K562 (cell line): Measurements from ENCODE around the gene TACR1. TPM values are rescaled to one million over a fixed set of nuclear protein-coding genes. Genes with fewer than 3 reads are reported as not detected.
"Not testable (repeated sequence)": the region's sequence is repeated elsewhere in the genome, so short reads cannot be mapped to it uniquely, and the experiment has no call there.

Source experiments
- ATAC-seq: fragments of 200-7000 bp; cut with Tn5 transposase; 3 replicates; pipeline ENCODE4 v1.9.1; 2020; ENCODE audit warnings: moderate library complexity
- BruUV-seq: library from RNA; stranded (reverse); fragments of 400-500 nt; replicated peaks from 2 replicates; lab custom pipeline; 2021; lab: Mats Ljungman, UMichigan
- CTCF ChIA-PET: fragments of 300-600 bp; formaldehyde crosslinking; extraction: SDS; loops from one replicate; lab custom pipeline; 2021; ENCODE audit warnings: low intra/inter-chr PET ratio; lab: Yijun Ruan, JAX
- POLR2A ChIA-PET: fragments of 300-600, 350-650 bp; sonication (Branson Sonifier 250); formaldehyde crosslinking; extraction: SDS; loops from one replicate; lab custom pipeline; 2021; ENCODE audit warnings: antibody characterized with exemption, inconsistent platforms; lab: Yijun Ruan, JAX
- DNase-seq, 4 experiments: peaks; one replicate each; pipeline versions ENCODE4 v3.0.0 to v3.0.0-alpha.2; 2011 to 2018; ENCODE audit warnings: low spot score in 3 of 4, mixed read lengths in 3 of 4; ENCODE audit errors: extremely low read depth in 1 of 4
- FAIRE-seq: peaks from 2 replicates; lab custom pipeline; 2011; peaks lifted over from hg19 to GRCh38; lab: Jason Lieb, UNC
- H2AFZ ChIP-seq: 2 replicates; pipeline ENCODE4 v1.6.0; 2011; ENCODE audit warnings: low read depth, low read length, control low read depth, inconsistent platforms
- H3K27ac ChIP-seq: fragments of 200-600 bp; 3 replicates; pipeline ENCODE4 v1.8.0; 2011; ENCODE audit warnings: low read depth, mild to moderate bottlenecking, control low read depth, inconsistent platforms, low read length, moderate library complexity, mixed read lengths; ENCODE audit errors: extremely low read depth
- H3K27me3 ChIP-seq, 2 experiments: fragments of 300-600 bp in 1 of 2; 2 replicates in 1 of 2; 3 replicates in 1 of 2; pipeline versions ENCODE4 v1.6.0 to v1.8.0; 2011; ENCODE audit warnings: inconsistent platforms in 2 of 2, low read length in 2 of 2, mild to moderate bottlenecking in 1 of 2, mixed read lengths in 1 of 2, moderate library complexity in 1 of 2; ENCODE audit not compliant: control insufficient read depth in 2 of 2, insufficient read depth in 2 of 2
- H3K36me3 ChIP-seq: fragments of 300-600 bp; 3 replicates; pipeline ENCODE4 v1.8.0; 2011; ENCODE audit warnings: mild to moderate bottlenecking, low read length, inconsistent platforms; ENCODE audit not compliant: control insufficient read depth, insufficient read depth
- H3K4me1 ChIP-seq, 2 experiments: fragments of 200-600 bp in 1 of 2; replicated peaks in 1 of 2; 2 replicates in 1 of 2; 3 replicates in 1 of 2; pipeline versions ENCODE4 v1.5.1 to v1.8.0; 2011; ENCODE audit warnings: inconsistent platforms in 2 of 2, low read length in 2 of 2, mild to moderate bottlenecking in 1 of 2, mixed read lengths in 1 of 2, moderate library complexity in 1 of 2; ENCODE audit not compliant: control insufficient read depth in 2 of 2, insufficient read depth in 2 of 2
- H3K4me2 ChIP-seq: 2 replicates; pipeline ENCODE4 v1.6.1; 2011; ENCODE audit warnings: low read length, control low read depth, inconsistent platforms, mixed read lengths; ENCODE audit not compliant: insufficient read depth
- H3K4me3 ChIP-seq: fragments of 200-600 bp; sonication (generic), shearing (Covaris generic); 2 replicates; pipeline ENCODE4 v1.5.1; 2016; ENCODE audit warnings: control low read depth, inconsistent platforms
- H3K79me2 ChIP-seq: fragments of 200-600 bp; 3 replicates; pipeline ENCODE4 v1.8.0; 2011; ENCODE audit warnings: low read length, inconsistent platforms; ENCODE audit not compliant: control insufficient read depth, insufficient read depth
- H3K9ac ChIP-seq, 2 experiments: 2 replicates each; pipeline versions ENCODE4 v1.6.0 to v1.6.1; 2011; ENCODE audit warnings: low read depth in 2 of 2, low read length in 2 of 2, control low read depth in 1 of 2, inconsistent platforms in 1 of 2, mild to moderate bottlenecking in 1 of 2, mixed read lengths in 1 of 2; ENCODE audit not compliant: insufficient read depth in 1 of 2
- H3K9me1 ChIP-seq: one replicate; pipeline ENCODE4 v1.6.0; 2011; ENCODE audit warnings: inconsistent platforms, mild to moderate bottlenecking, low read length, moderate library complexity; ENCODE audit not compliant: control insufficient read depth, insufficient read depth
- H3K9me3 ChIP-seq: replicated peaks from 2 replicates; pipeline ENCODE4 v1.5.1; 2011; ENCODE audit warnings: low read depth, low read length, inconsistent platforms; ENCODE audit not compliant: control insufficient read depth, insufficient read depth
- H4K20me1 ChIP-seq: replicated peaks from 2 replicates; pipeline ENCODE4 v1.6.1; 2011; ENCODE audit warnings: low read length, inconsistent platforms, mixed read lengths; ENCODE audit not compliant: control insufficient read depth, insufficient read depth
- ASH1L ChIP-seq: fragments of 450-650 bp; IDR thresholded peaks from 2 replicates; pipeline ENCODE4 v1.6.1; 2018; ENCODE audit warnings: borderline replicate concordance, mild to moderate bottlenecking, low read depth; ENCODE audit not compliant: partially characterized antibody
- ATF7 ChIP-seq: fragments of 450-650 bp; IDR thresholded peaks from 2 replicates; pipeline ENCODE4 v1.7.1; 2014; ENCODE audit warnings: mild to moderate bottlenecking, moderate library complexity
- KDM4B ChIP-seq, 2 experiments: fragments of 450-650 bp in 1 of 2; sonication (generic) in 1 of 2; IDR thresholded peaks; 2 replicates each; pipeline ENCODE4 v1.6.1; 2016 to 2017; ENCODE audit warnings: borderline replicate concordance in 2 of 2, antibody characterized with exemption in 1 of 2, low read depth in 1 of 2, mild to moderate bottlenecking in 1 of 2
- PHTF2 ChIP-seq: fragments of 250-450 bp; sonication (Bioruptor Pico); IDR thresholded peaks from 2 replicates; pipeline ENCODE4 v1.5.0; 2021; ENCODE audit warnings: mild to moderate bottlenecking
- POLR2H ChIP-seq: IDR thresholded peaks from 2 replicates; pipeline ENCODE4 v1.6.1; 2016; ENCODE audit warnings: missing genetic modification characterization, low read depth, mild to moderate bottlenecking, control low read depth, missing compliant biosample characterization, moderate library complexity
- RB1 ChIP-seq: fragments of 450-650 bp; IDR thresholded peaks from 2 replicates; pipeline ENCODE4 v1.6.1; 2017; ENCODE audit warnings: low read depth, mild to moderate bottlenecking
- RBM25 ChIP-seq: fragments of 200-400 bp; formaldehyde crosslinking; IDR thresholded peaks from 2 replicates; pipeline ENCODE4 v1.6.1; 2018; ENCODE audit warnings: low read length, low read depth, moderate library complexity; ENCODE audit not compliant: severe bottlenecking
- SRSF9 ChIP-seq: fragments of 200-400 bp; formaldehyde crosslinking; IDR thresholded peaks from 2 replicates; pipeline ENCODE4 v1.6.1; 2017; ENCODE audit warnings: low read depth, low read length, borderline replicate concordance
- TCF3 ChIP-seq: sonication (generic); formaldehyde crosslinking; IDR thresholded peaks from 2 replicates; pipeline ENCODE4 v1.4.0; 2020; ENCODE audit warnings: mild to moderate bottlenecking, missing genetic modification reagents
- ZNF41 ChIP-seq: fragments of 250-450 bp; sonication (Bioruptor Pico); conservative IDR thresholded peaks from 2 replicates; pipeline ENCODE4 v1.4.0; 2020; ENCODE audit warnings: mild to moderate bottlenecking
- ZNF785 ChIP-seq: fragments of 250-450 bp; sonication (Bioruptor Pico); IDR thresholded peaks from 2 replicates; pipeline ENCODE4 v1.4.0; 2020; ENCODE audit warnings: mild to moderate bottlenecking
- WGBS: fragments of 100-300 bp; shearing (Covaris generic); methylation state at CpG from one replicate; pipeline ENCODE4 v1.1.6; 2016; ENCODE audit warnings: low coverage, mixed read lengths; ENCODE audit not compliant: insufficient coverage; ENCODE audit errors: missing lambda C conversion rate; 5-methylcytosine and 5-hydroxymethylcytosine counted together
- in situ Hi-C: fragments of 300-500 bp; cut with MboI; formaldehyde crosslinking; loops from 4 replicates; pipeline ENCODE4 v1.15.0; 2018; ENCODE audit warnings: inconsistent platforms, mixed read lengths
- intact Hi-C: fragments of 100-400 bp; cut with micrococcal nuclease; formaldehyde crosslinking; loops from 2 replicates; pipeline ENCODE4 v1.14.2; 2022
- polyA plus RNA-seq, 8 experiments: library from polyadenylated mRNA; depleted of rRNA in 4 of 8; stranded (reverse) in 5 of 8; unstranded in 3 of 8; fragments of >200 nt; fragmentation: Nextera tagmentation in 2 of 8; fragmentation: Illumina TruSeq in 1 of 8; extraction: Ambion mirVana in 2 of 8; extraction: Trizol in 1 of 8; gene quantifications; 2 replicates each; pipeline versions ENCODE4 v1.2.1 to v1.2.3, GENCODE V29; 2011 to 2014; ENCODE audit warnings: inconsistent platforms in 1 of 8, missing spikeins in 1 of 8
- total RNA-seq, 7 experiments: library from RNA; depleted of rRNA in 6 of 7; stranded (reverse); fragments of >200 nt in 6 of 7; fragmentation: Illumina TruSeq in 2 of 7; extraction: Trizol in 2 of 7; gene quantifications; 2 replicates each; pipeline versions ENCODE4 v1.2.1 to v1.2.3, GENCODE V29; 2011 to 2021; ENCODE audit warnings: low replicate concordance in 1 of 7

TACR1 gene
- total and polyA plus RNA-seq, 9 of the 15 experiments (the other 6 are each of a cell fraction or from before 2014, with no cell fraction given), result not detected

GRCh38 chr2:75174519-75174918 lies 24.8 kb downstream of the TACR1 start:
- H3K4me1 ChIP-seq, result no peaks in the 10 kb centered on the region
- H2AFZ ChIP-seq, result no peak overlapping the region
- no peak for FAIRE-seq
- TF ChIP-seq RBM25 (peak; percentile 17), RB1 (no peak)
- H3K27ac ChIP-seq, result no peak overlapping the region
- ChIA-PET CTCF (no interaction called here), POLR2A (no interaction called here)
- ATAC-seq, result no peak
- H3K9me1 ChIP-seq, result no peaks in the 10 kb centered on the region
- intact Hi-C loops, result no loop called here
- no peak for DNase-seq
- H3K36me3 ChIP-seq, result no peaks in the 10 kb centered on the region
- 0% methylated on average over 2 of the region's 2 CpGs for WGBS
- H3K27me3 ChIP-seq, result no peaks in the 10 kb centered on the region
- H3K4me2 ChIP-seq, result no peak overlapping the region
- no peaks in the 10 kb centered on the region for H4K20me1 ChIP-seq
- in situ Hi-C loops, result no loop called here
- no peaks in the 10 kb centered on the region for H3K9me3 ChIP-seq
- H3K79me2 ChIP-seq, result no peaks in the 10 kb centered on the region
- no TSS peak for BruUV-seq
- H3K9ac ChIP-seq, result no peak overlapping the region
- no peak overlapping the region for H3K4me3 ChIP-seq

DNA sequence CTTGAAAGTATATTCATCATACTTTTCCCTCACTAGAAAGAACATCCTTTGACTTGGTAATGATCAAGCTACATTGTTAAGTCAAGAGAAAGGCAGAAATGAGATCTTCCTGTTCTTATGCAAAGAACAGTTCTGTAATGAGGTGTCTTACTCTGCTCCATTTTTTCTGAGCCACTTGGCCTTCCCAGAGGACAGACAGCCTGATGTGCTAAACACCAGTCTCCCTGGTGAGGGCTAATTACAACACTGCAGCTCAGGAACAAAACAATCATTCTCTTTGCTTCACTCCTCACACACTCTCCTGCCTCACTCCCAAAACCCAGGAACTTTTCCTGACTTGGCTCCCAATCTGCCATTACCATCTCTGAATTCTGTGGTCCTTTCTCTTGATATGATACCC lies 25.6 kb downstream of the TACR1 start:
- Histone ChIP-seq H3K4me2 (no peak overlapping the region), H3K9me1 (no peaks in the 10 kb centered on the region), H3K9ac (no peak overlapping the region), H3K4me3 (no peak overlapping the region), H3K79me2 (no peaks in the 10 kb centered on the region), H3K27ac (no peak overlapping the region), H2AFZ (no peak overlapping the region), H3K27me3 (no peaks in the 10 kb centered on the region), H3K9me3 (no peaks in the 10 kb centered on the region), H4K20me1 (no peaks in the 10 kb centered on the region), H3K4me1 (no peaks in the 10 kb centered on the region), H3K36me3 (no peaks in the 10 kb centered on the region)
- in situ Hi-C loops (no loop called here), intact Hi-C loops (no loop called here)
- no TSS peak for BruUV-seq
- ATAC-seq, result no peak
- ChIA-PET POLR2A (no interaction called here), CTCF (no interaction called here)
- no peak for DNase-seq
- no peak for TF ChIP-seq ATF7
- TF ChIP-seq ZNF41 (CRISPR knock-in tag), result no peak
- no peak for TF ChIP-seq PHTF2 (CRISPR knock-in tag)
- TF ChIP-seq SRSF9, result no peak
- no peak for TF ChIP-seq TCF3
- no peak for TF ChIP-seq KDM4B (IDR thresholded peaks at IDR 0.05; ENCODE audit: borderline replicate concordance in 2 of 2, low read depth in 1 of 2)
- TF ChIP-seq POLR2H (tag), result no peak
- TF ChIP-seq ASH1L, result no peak
- TF ChIP-seq ZNF785 (CRISPR knock-in tag), result no peak
- no peak for FAIRE-seq

GRCh38 chr2:75171423-75171822 lies 27.9 kb downstream of the TACR1 start:
- FAIRE-seq, H3K4me1 ChIP-seq, H3K27ac ChIP-seq, H3K79me2 ChIP-seq, POLR2A ChIA-PET, in situ Hi-C loops, intact Hi-C loops, DNase-seq, H3K4me2 ChIP-seq, H3K9ac ChIP-seq, H3K36me3 ChIP-seq, H2AFZ ChIP-seq, BruUV-seq, H3K9me1 ChIP-seq, H4K20me1 ChIP-seq, ATAC-seq, CTCF ChIA-PET, H3K27me3 ChIP-seq, H3K9me3 ChIP-seq, H3K4me3 ChIP-seq: not testable (repeated sequence)
- 0% methylated on average over 5 of the region's 5 CpGs for WGBS
